ENCODE data around the gene MUSK.

DNA sequence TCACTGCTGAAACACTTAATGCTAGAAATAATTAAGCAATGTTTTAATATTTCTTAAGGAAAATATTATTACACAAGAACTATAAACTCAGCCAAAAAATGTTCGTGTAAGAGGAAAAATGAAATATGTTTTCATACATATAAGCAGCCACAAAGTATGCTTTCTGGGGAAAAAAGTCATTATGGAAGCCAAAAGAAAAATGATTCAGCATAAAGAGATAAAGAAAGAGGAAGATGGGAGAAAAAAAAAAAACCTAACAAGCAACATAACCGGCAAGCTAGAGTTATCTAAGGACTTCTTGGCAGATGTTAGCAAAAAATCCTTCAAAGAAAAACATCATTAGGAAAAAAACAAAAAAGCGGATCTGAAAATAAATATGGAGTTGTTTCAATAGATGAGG is 179.1 kb downstream of the MUSK start:
- TF ChIP-seq, protein P1, sequence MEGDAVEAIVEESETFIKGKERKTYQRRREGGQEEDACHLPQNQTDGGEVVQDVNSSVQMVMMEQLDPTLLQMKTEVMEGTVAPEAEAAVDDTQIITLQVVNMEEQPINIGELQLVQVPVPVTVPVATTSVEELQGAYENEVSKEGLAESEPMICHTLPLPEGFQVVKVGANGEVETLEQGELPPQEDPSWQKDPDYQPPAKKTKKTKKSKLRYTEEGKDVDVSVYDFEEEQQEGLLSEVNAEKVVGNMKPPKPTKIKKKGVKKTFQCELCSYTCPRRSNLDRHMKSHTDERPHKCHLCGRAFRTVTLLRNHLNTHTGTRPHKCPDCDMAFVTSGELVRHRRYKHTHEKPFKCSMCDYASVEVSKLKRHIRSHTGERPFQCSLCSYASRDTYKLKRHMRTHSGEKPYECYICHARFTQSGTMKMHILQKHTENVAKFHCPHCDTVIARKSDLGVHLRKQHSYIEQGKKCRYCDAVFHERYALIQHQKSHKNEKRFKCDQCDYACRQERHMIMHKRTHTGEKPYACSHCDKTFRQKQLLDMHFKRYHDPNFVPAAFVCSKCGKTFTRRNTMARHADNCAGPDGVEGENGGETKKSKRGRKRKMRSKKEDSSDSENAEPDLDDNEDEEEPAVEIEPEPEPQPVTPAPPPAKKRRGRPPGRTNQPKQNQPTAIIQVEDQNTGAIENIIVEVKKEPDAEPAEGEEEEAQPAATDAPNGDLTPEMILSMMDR (IDR thresholded peaks at IDR 0.05; ENCODE audit: insufficient read depth, low read length, poor library complexity, severe bottlenecking): no peak
- TF ChIP-seq EZH2phosphoT487 (conservative IDR thresholded peaks at IDR 0.05; ENCODE audit: low read length): no peak

Measured in SU-DHL-6 (cell line).